ENCODE results near the gene CHST12. TPM values are rescaled to one million over a fixed set of nuclear protein-coding genes. Genes with fewer than 3 reads are reported as not detected.
"Not testable (repeated sequence)": the region's sequence is repeated elsewhere in the genome, so short reads cannot be mapped to it uniquely, and the experiment has no call there.

CHST12 gene
- total and polyA plus RNA-seq, 2 of the 4 experiments (the other 2 are of a cell fraction) = 3.8 to 27.0 TPM

DNA sequence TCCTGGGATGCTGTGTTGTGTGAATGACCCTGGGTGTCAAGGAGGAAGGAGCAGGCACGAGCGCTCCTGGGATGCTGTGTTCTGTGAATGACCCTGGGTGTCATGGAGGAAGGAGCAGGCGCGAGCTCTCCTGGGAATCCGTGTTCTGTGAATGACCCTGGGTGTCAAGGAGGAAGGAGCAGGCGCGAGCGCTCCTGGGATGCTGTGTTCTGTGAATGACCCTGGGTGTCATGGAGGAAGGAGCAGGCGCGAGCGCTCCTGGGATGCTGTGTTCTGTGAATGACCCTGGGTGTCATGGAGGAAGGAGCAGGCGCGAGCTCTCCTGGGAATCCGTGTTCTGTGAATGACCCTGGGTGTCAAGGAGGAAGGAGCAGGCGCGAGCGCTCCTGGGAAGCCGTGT lies 25.9 kb upstream of the CHST12 start:
- dilution Hi-C loops (cut with HindIII; ENCODE audit: low sequenced_read_pairs, unreplicated experiment); intact Hi-C loops (cut with micrococcal nuclease); H3K4ac ChIP-seq (ENCODE audit: low read depth, low read length); H2BK20ac ChIP-seq (ENCODE audit: low read depth, low read length); H3K9me3 ChIP-seq (ENCODE audit: control insufficient read depth, insufficient read depth, low read length); H3K23ac ChIP-seq (ENCODE audit: low read depth, low read length); H3K9ac ChIP-seq (ENCODE audit: low read depth, low read length); in situ Hi-C loops (cut with MboI; ENCODE audit: low sequenced_read_pairs); H2BK5ac ChIP-seq (ENCODE audit: low read depth, low read length, poor library complexity, severe bottlenecking); H3K4me2 ChIP-seq (ENCODE audit: low read depth, low read length); ATAC-seq (ENCODE audit: low read depth); CTCF ChIA-PET; DNase-seq; H3K4me1 ChIP-seq (ENCODE audit: control insufficient read depth, insufficient read depth, low read length); H2AFZ ChIP-seq (replicated peaks; ENCODE audit: low read length, poor library complexity); H3K9me1 ChIP-seq (ENCODE audit: insufficient read depth, low read length); H4K8ac ChIP-seq (ENCODE audit: low read depth in 2 of 2, low read length in 2 of 2); H3K4me3 ChIP-seq (ENCODE audit: insufficient read depth, low read depth, low read length); POLR2A ChIA-PET (ENCODE audit: unreplicated experiment); H2AK9ac ChIP-seq (replicated peaks; ENCODE audit: low read depth, low read length, poor library complexity); H4K5ac ChIP-seq (ENCODE audit: low read depth, low read length); H3K27me3 ChIP-seq (ENCODE audit: control insufficient read depth, insufficient read depth, low read length); H4K91ac ChIP-seq (ENCODE audit: insufficient read depth, low read depth, low read length); H3K56ac ChIP-seq (ENCODE audit: extremely low read depth, insufficient read depth, low read length); H2BK15ac ChIP-seq (ENCODE audit: low read depth, low read length); H2BK120ac ChIP-seq (ENCODE audit: low read depth, low read length); H3K27ac ChIP-seq (ENCODE audit: insufficient read depth, low read length); H3K14ac ChIP-seq (replicated peaks; ENCODE audit: low read depth, low read length); H3K18ac ChIP-seq (ENCODE audit: low read depth, low read length); BruUV-seq (replicated peaks); H2AK5ac ChIP-seq (ENCODE audit: low read depth, low read length): not testable (repeated sequence)
- Histone ChIP-seq H4K20me1 (ENCODE audit: insufficient read depth, low read length) (peaks cover 35% of the 10 kb centered on the region), H3K36me3 (ENCODE audit: control insufficient read depth, insufficient read depth, low read length) (peaks cover 87% of the 10 kb centered on the region), H3K79me1 (ENCODE audit: low read depth in 1 of 2, low read length in 2 of 2) (peaks cover 19 to 40% of the 10 kb centered on the region in 2 experiments)
- WGBS, 2 experiments (ENCODE audit: extremely low coverage in 2 of 2, insufficient read length in 1 of 2) = 94% methylated on average over 11 of the region's 18 CpGs; no CpG with 5 or more reads in 1 of the 2 experiments

DNA sequence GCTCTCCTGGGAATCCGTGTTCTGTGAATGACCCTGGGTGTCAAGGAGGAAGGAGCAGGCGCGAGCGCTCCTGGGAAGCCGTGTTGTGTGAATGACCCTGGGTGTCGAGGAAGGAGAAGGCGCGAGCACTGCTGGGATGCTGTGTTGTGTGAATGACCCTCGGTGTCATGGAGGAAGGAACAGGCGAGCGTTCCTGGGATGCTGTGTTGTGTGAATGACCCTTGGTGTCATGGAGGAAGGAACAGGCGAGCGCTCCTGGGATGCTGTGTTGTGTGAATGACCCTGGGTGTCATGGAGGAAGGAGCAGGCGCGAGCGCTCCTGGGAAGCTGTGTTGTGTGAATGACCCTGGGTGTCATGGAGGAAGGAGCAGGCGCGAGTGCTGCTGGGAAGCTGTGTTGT lies 25.3 kb upstream of the CHST12 start:
- H3K9me1 ChIP-seq (ENCODE audit: insufficient read depth, low read length); in situ Hi-C loops (cut with MboI; ENCODE audit: low sequenced_read_pairs); H3K56ac ChIP-seq (ENCODE audit: extremely low read depth, insufficient read depth, low read length); BruUV-seq (replicated peaks); H4K91ac ChIP-seq (ENCODE audit: insufficient read depth, low read depth, low read length); dilution Hi-C loops (cut with HindIII; ENCODE audit: low sequenced_read_pairs, unreplicated experiment); H2BK20ac ChIP-seq (ENCODE audit: low read depth, low read length); H3K4ac ChIP-seq (ENCODE audit: low read depth, low read length); DNase-seq; CTCF ChIA-PET; H3K14ac ChIP-seq (replicated peaks; ENCODE audit: low read depth, low read length); H2AK5ac ChIP-seq (ENCODE audit: low read depth, low read length); H3K18ac ChIP-seq (ENCODE audit: low read depth, low read length); H3K27ac ChIP-seq (ENCODE audit: insufficient read depth, low read length); H3K23ac ChIP-seq (ENCODE audit: low read depth, low read length); H3K9me3 ChIP-seq (ENCODE audit: control insufficient read depth, insufficient read depth, low read length); intact Hi-C loops (cut with micrococcal nuclease); H2BK15ac ChIP-seq (ENCODE audit: low read depth, low read length); H2AK9ac ChIP-seq (replicated peaks; ENCODE audit: low read depth, low read length, poor library complexity); H3K4me2 ChIP-seq (ENCODE audit: low read depth, low read length); H2AFZ ChIP-seq (replicated peaks; ENCODE audit: low read length, poor library complexity); POLR2A ChIA-PET (ENCODE audit: unreplicated experiment); H3K27me3 ChIP-seq (ENCODE audit: control insufficient read depth, insufficient read depth, low read length); H4K5ac ChIP-seq (ENCODE audit: low read depth, low read length); H2BK5ac ChIP-seq (ENCODE audit: low read depth, low read length, poor library complexity, severe bottlenecking); H3K9ac ChIP-seq (ENCODE audit: low read depth, low read length); H2BK120ac ChIP-seq (ENCODE audit: low read depth, low read length); H3K4me1 ChIP-seq (ENCODE audit: control insufficient read depth, insufficient read depth, low read length); H4K8ac ChIP-seq (ENCODE audit: low read depth in 2 of 2, low read length in 2 of 2); H3K4me3 ChIP-seq (ENCODE audit: insufficient read depth, low read depth, low read length); ATAC-seq (ENCODE audit: low read depth): not testable (repeated sequence)
- H3K36me3 ChIP-seq (ENCODE audit: control insufficient read depth, insufficient read depth, low read length) = peaks cover 83% of the 10 kb centered on the region
- H4K20me1 ChIP-seq (ENCODE audit: insufficient read depth, low read length) = peaks cover 35% of the 10 kb centered on the region
- 100% methylated on average over 8 of the region's 18 CpGs; no CpG with 5 or more reads in 1 of the 2 experiments for WGBS, 2 experiments (ENCODE audit: extremely low coverage in 2 of 2, insufficient read length in 1 of 2)
- peaks cover 17 to 35% of the 10 kb centered on the region in 2 experiments for H3K79me1 ChIP-seq (ENCODE audit: low read depth in 1 of 2, low read length in 2 of 2)

Measured in IMR-90 (cell line).